Activated T-cell treated with anti-CD3 and anti-CD28 coated beads for 4 hours (primary cell): ENCODE data around the gene AQP1.

Source experiments
- DNase-seq: peaks from one replicate; pipeline ENCODE4 v3.0.0-alpha.2; 2020

Gene AQP1

GRCh38 chr7:30911561-30911969 is at the start of gene AQP1:
Gene AQP1, plus strand, starts transcription at chr7:30911853. Its CDS starts 57 bp downstream, at chr7:30911910.
- no peak for DNase-seq

GRCh38 chr7:30862995-30863705 is 48.5 kb upstream of the AQP1 start:
- DNase-seq, result no peak

GRCh38 chr7:30863706-30864035 is 48.0 kb upstream of the AQP1 start:
- no peak for DNase-seq

- no peak for DNase-seq
Measured at GRCh38 chr7:30864101-30864500, 47.6 kb upstream of the AQP1 start.

- DNase-seq, result no peak
Measured at GRCh38 chr7:30865076-30865475, 46.6 kb upstream of the AQP1 start.

- no peak for DNase-seq
Measured at GRCh38 chr7:30865821-30866220, 45.8 kb upstream of the AQP1 start.

- no peak for DNase-seq
Measured at GRCh38 chr7:30866939-30867338, 44.7 kb upstream of the AQP1 start.

GRCh38 chr7:30867483-30867882 is 44.2 kb upstream of the AQP1 start:
- DNase-seq, result no peak

- DNase-seq, result no peak
Measured at GRCh38 chr7:30869794-30870611, 41.6 kb upstream of the AQP1 start.

GRCh38 chr7:30870821-30871518 is 40.7 kb upstream of the AQP1 start:
- DNase-seq, result no peak

- DNase-seq, result no peak
Measured at GRCh38 chr7:30871655-30872054, 40.0 kb upstream of the AQP1 start.

- no peak for DNase-seq
Measured at GRCh38 chr7:30873207-30873606, 38.4 kb upstream of the AQP1 start.

- DNase-seq, result no peak
Measured at GRCh38 chr7:30873656-30874055, 38.0 kb upstream of the AQP1 start.

- no peak for DNase-seq
Measured at GRCh38 chr7:30874656-30875302, 36.9 kb upstream of the AQP1 start.

GRCh38 chr7:30877015-30877769 is 34.5 kb upstream of the AQP1 start:
- DNase-seq, result no peak

GRCh38 chr7:30877993-30878392 is 33.7 kb upstream of the AQP1 start:
- DNase-seq, result no peak

- no peak for DNase-seq
Measured at GRCh38 chr7:30879139-30880124, 32.2 kb upstream of the AQP1 start.

- DNase-seq, result no peak
Measured at GRCh38 chr7:30880125-30880720, 31.4 kb upstream of the AQP1 start.

- no peak for DNase-seq
Measured at GRCh38 chr7:30880941-30881340, 30.7 kb upstream of the AQP1 start.

- no peak for DNase-seq
Measured at GRCh38 chr7:30881448-30881847, 30.2 kb upstream of the AQP1 start.

- no peak for DNase-seq
Measured at GRCh38 chr7:30884881-30885280, 26.8 kb upstream of the AQP1 start.
